T-helper 1 cell treated with Interleukin-12 subunit alpha and Interleukin-12 subunit beta and Interleukin-4 antibody, amounts not matched to agents 30 μg/mL and 1 μg/mL, for 36 hours (primary cell): ENCODE results near the gene RSAD1.
A peak's percentile ranks its signal among the peaks of the same experiment; 100 is the strongest.

ENCODE experiments used
- H3K27ac Mint-ChIP-seq: one replicate; pipeline ENCODE4 v1.8.0; 2021; ENCODE audit warnings: mild to moderate bottlenecking, mixed read lengths
- H3K27me3 Mint-ChIP-seq: one replicate; pipeline ENCODE4 v1.8.0; 2021; ENCODE audit warnings: low read depth, mixed read lengths
- H3K36me3 Mint-ChIP-seq: one replicate; pipeline ENCODE4 v1.8.0; 2021; ENCODE audit warnings: low read depth, mixed read lengths
- H3K4me1 Mint-ChIP-seq: one replicate; pipeline ENCODE4 v1.8.0; 2021; ENCODE audit warnings: low read depth, mixed read lengths
- H3K4me3 Mint-ChIP-seq: one replicate; pipeline ENCODE4 v1.8.0; 2021; ENCODE audit warnings: mild to moderate bottlenecking, moderate library complexity, mixed read lengths
- H3K9me3 Mint-ChIP-seq: one replicate; pipeline ENCODE4 v1.8.0; 2021; ENCODE audit warnings: mixed read lengths

RSAD1 gene

DNA sequence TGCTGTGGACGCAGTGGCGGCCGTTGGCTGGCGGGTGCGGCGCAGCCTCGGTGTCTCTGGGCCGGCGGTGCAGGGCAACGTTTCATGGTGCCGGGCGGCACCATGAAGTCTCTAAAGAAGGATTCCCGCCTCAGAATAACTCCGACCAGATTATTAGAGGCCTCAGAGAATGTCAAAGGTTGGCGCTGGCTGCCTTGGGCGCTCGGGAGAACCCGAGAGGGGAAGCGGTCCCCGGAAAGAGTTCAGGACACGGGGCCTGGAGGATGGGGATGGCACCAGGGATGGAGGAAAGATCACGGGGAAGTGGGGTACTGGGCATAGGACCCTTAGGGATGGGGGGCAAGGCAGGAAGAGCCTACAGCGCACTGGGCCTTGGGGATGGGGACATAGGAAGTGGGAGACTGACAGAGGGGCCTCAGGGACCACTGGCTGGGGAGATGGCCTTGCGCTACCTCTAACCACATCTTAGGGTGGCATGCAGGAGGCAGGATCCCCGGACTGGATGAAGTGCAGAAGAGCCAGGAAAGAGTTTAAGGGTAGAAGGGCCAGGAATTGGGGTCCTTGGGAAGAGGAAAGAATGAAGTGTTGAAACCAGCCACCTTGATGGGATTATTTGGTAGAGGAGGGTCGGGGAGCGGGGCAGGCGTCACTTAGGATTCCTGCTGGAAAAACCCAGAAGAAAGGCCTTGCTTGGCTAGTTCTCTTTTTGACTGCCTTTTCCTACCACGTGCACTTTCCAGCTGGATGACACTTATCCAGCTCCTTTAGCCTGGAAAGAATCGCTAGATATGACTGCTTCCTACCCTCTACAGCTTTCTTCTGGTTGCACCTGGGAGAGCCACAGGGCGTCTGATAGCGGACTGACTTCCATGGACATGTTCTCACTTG is 30.2 kb downstream of the RSAD1 start:
- H3K9me3 Mint-ChIP-seq = no peaks in the 10 kb centered on the region
- peak overlapping the region; percentile 93 for H3K27ac Mint-ChIP-seq
- H3K4me3 Mint-ChIP-seq = peak overlapping the region; percentile 93
- no peaks in the 10 kb centered on the region for H3K27me3 Mint-ChIP-seq
- H3K4me1 Mint-ChIP-seq = peaks cover 42% of the 10 kb centered on the region
- no peaks in the 10 kb centered on the region for H3K36me3 Mint-ChIP-seq

DNA sequence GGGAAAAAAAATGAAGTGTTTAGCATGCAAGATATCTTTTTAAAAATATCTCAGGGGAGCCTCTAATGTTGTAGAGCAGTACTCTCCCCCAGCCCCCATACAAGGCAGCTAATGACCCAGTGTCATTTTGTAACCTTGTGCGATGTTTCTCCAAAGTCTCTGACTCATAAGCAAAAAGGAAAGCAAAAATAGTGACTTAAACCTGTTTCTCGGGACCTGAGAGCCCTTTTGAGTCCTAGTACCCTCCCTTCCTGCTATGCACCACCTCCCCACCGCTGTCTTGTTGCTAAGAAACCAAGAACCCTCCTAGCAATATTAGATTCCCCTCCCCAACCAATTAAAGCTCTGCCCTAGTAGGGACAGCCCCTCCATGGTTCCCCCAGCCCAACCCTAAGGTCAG is 32.4 kb downstream of the RSAD1 start:
- H3K27me3 Mint-ChIP-seq = no peaks in the 10 kb centered on the region
- peaks cover 33% of the 10 kb centered on the region for H3K4me1 Mint-ChIP-seq
- no peaks in the 10 kb centered on the region for H3K9me3 Mint-ChIP-seq
- H3K36me3 Mint-ChIP-seq = no peaks in the 10 kb centered on the region
- peak overlapping the region; percentile 92 for H3K27ac Mint-ChIP-seq
- H3K4me3 Mint-ChIP-seq = peak overlapping the region; percentile 57

DNA sequence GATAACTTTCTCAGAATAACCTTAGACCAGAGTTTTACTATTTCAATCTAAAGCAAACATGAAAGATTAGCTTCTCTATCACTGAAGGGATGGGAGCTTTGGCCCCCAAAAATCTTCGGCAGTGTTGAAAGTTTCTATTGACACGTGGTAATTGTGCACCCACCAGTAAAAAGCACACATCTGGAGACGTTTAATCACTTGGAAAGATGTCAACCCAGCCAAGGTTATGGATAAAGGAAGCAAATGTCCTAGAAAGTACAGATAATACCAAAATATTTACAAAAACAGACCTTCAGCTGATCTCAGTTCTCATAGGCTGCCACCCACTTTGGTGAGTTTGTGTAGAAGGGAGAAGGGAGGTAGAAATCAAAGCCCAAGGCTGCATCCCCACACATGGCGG is 34.8 kb downstream of the RSAD1 start:
- no peaks in the 10 kb centered on the region for H3K9me3 Mint-ChIP-seq
- no peaks in the 10 kb centered on the region for H3K27me3 Mint-ChIP-seq
- H3K36me3 Mint-ChIP-seq = no peaks in the 10 kb centered on the region
- no peak overlapping the region for H3K27ac Mint-ChIP-seq
- H3K4me3 Mint-ChIP-seq = no peak overlapping the region
- peaks cover 41% of the 10 kb centered on the region for H3K4me1 Mint-ChIP-seq

DNA sequence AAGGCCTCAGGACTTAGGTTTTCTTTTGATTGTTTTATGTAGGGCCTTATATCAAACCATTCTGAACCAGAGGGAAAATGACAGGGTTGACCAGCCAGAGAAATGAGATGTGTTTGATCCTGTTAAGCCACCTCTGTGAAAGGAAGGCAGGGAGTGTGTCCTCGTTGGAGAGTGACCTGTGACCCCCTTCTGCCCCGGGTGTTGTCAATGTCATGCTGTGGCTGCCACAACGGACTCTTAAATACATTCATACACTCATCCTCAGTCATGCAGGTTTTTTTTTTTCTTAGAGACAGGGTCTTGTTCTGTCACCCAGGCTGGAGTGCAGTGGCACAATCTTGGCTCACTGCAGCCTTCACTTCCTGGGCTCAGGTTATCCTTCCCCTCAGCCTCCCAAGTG is 35.7 kb downstream of the RSAD1 start:
- Mint-ChIP-seq H3K27ac (no peak overlapping the region), H3K27me3 (no peaks in the 10 kb centered on the region), H3K36me3 (no peaks in the 10 kb centered on the region), H3K9me3 (no peaks in the 10 kb centered on the region), H3K4me3 (no peak overlapping the region), H3K4me1 (peaks cover 36% of the 10 kb centered on the region)

DNA sequence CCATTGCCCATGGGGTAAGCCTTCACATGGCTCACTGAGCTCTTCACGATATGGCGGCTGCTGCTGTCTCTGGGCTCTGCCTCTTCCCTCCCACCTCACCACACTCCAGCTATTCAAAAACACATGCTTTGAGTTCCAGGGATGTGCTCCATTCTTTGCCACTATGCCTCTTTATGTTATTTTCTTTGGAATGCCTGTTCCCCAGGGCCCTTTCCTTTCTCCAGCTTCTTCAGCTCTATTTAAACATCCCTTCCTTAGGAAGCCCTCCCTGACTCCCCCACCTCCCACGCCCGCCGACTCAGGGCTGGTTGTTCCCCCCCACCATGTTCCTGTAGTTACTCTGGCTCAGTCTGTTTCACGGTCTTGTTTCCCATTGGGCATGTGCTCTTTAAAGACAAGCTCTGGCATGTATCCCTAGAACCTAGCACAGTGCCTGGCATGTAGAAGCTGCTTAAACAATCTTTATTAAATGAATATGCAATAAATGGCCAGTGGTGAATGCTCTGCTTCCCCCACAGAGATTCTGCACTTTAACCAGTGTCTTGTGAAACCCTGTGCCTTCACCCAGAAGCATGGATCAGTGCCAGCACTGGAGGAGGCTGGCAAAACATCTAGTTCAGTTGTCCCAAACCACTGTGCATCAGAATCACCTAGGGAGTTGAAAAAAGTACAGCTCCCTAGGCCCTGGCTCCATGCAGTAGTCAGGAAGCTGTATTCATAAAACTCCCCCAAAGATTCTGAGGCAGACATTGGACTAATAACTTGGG is 36.5 kb downstream of the RSAD1 start:
- Mint-ChIP-seq H3K4me3 (no peak overlapping the region), H3K9me3 (no peaks in the 10 kb centered on the region), H3K27ac (no peak overlapping the region), H3K4me1 (peaks cover 29% of the 10 kb centered on the region), H3K27me3 (no peaks in the 10 kb centered on the region), H3K36me3 (no peaks in the 10 kb centered on the region)

DNA sequence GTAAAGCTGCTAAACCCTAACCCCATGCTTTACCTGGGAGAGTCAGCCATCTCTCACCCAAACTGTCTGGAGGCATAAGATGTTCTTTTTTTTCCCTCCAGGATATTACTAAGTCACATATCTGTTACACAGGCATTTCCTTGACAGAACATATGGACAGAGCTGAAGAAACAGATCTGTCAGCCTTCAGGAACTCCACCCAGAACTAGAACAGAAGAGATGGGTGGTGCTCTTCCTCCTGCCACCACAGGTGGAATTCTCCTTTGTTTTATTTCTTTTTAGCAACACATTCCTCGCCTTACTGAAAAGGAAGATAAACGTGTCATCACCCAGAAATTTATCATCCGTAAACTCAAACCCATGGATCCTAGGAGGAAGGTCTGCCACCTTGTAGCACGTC is 38.4 kb downstream of the RSAD1 start:
- Mint-ChIP-seq H3K9me3 (no peaks in the 10 kb centered on the region), H3K27ac (no peak overlapping the region), H3K4me1 (peaks cover 15% of the 10 kb centered on the region), H3K27me3 (no peaks in the 10 kb centered on the region), H3K36me3 (no peaks in the 10 kb centered on the region), H3K4me3 (no peak overlapping the region)

DNA sequence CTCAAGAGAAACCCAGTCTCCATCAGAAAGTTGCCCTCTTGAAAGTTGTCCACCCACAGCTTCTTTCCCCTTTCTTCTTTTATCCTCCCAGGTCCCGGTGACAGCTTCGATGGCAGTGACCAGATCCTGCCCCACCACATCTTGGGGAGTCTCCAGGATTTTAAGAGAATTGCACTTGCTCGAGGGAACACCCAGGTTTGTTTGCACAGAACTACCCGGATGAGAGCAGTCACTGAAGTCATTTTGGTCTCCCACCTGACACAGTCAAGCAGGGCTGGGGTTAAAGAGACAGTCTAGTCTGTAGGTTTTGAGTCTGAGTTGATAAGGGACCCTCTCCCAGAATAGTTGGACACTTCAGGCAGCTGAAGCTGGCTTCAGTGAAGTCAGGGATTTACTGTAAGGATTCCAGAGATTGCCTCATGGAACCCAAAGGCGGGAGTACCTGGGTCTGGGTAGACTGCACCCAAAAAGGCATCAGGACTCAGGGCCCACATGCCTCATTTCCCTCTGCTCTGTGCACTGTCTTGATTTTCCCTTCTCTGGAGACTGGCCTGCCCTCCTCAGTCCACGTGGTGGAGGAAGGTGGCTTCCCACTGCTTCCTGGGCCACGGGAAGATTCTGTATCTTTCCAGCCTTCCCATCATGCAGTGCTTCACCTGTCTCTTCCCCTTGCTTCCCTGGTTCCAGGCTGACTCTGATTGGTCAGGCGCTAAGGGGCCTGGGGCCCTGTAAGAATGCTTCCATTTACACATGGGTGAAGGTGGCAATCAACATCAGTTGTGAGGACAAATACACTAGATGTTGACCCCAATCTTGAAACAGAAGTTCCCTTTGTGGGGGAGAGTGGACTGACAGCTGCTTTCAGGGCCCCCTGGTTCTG is 39.1 kb downstream of the RSAD1 start:
- Mint-ChIP-seq H3K27me3 (no peaks in the 10 kb centered on the region), H3K9me3 (no peaks in the 10 kb centered on the region), H3K27ac (no peak overlapping the region), H3K4me1 (peaks cover 12% of the 10 kb centered on the region), H3K4me3 (no peak overlapping the region), H3K36me3 (no peaks in the 10 kb centered on the region)

DNA sequence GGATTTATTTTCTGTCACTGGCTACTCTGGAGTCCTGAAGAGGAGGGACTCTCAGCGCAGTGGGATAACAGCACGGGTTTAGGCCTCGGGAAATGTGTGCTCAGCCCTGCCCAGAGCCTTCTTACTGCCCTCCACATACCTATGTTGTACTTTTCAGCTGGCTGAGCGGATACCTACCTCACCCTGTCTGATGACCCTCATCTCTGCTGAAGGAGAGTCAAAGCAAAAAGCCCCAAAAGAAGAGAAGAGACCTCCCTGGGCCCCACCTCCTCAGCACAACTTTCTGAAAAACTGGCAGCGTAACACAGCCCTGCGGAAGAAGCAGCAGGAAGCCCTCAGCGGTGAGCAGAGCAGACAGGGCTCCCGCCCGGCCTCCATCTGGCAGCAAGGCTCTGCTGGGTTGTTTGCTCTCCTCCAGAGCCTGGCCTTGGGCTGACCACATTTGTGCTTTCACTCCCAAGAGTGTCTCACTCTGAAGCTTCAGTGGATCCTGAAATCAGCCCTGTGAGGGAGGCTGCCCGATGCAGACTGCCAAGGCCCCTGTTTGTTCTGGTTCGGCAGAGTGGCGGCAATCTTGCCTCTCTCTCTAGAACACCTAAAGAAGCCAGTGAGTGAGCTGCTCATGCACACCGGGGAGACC is 39.8 kb downstream of the RSAD1 start:
- H3K27ac Mint-ChIP-seq = no peak overlapping the region

DNA sequence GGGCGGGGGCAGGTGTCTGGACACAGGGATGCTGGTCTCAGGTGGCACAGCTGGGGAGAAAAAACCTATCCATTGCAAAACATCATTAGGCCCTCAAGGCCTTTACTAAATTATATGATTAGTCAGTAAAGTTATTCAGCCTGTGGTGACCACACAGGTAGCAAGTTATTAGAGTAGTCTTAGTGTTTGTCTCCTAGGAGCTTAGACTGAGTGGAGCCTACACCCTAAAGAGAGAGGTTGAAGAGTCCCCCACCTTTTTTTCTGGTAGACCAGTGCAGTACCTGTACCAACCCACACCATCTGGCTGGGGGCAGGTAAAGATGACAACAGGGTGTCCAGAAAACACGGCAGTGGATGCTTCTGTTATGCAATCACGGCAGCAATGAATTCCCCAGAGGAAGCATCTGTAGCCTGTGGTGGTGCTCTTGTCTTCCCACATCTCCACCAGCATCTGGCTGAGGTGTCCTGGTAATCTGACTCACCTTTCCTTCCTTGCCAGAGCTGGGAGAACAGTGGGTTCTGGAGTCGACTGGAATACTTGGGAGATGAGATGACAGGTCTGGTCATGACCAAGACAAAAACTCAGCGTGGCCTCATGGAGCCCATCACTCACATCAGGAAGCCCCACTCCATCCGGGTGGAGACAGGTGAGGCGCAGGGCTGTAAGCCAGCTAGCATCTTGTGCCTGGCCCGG is 40.6 kb downstream of the RSAD1 start:
- Mint-ChIP-seq H3K36me3 (no peaks in the 10 kb centered on the region), H3K27ac (no peak overlapping the region), H3K4me3 (no peak overlapping the region), H3K27me3 (no peaks in the 10 kb centered on the region), H3K9me3 (no peaks in the 10 kb centered on the region), H3K4me1 (peaks cover 12% of the 10 kb centered on the region)

More for the DNA sequence above, 39.8 kb downstream of the RSAD1 start:
- H3K27me3 Mint-ChIP-seq = no peaks in the 10 kb centered on the region
- no peaks in the 10 kb centered on the region for H3K9me3 Mint-ChIP-seq
- peaks cover 12% of the 10 kb centered on the region for H3K4me1 Mint-ChIP-seq
- no peak overlapping the region for H3K4me3 Mint-ChIP-seq
- H3K36me3 Mint-ChIP-seq = no peaks in the 10 kb centered on the region

DNA sequence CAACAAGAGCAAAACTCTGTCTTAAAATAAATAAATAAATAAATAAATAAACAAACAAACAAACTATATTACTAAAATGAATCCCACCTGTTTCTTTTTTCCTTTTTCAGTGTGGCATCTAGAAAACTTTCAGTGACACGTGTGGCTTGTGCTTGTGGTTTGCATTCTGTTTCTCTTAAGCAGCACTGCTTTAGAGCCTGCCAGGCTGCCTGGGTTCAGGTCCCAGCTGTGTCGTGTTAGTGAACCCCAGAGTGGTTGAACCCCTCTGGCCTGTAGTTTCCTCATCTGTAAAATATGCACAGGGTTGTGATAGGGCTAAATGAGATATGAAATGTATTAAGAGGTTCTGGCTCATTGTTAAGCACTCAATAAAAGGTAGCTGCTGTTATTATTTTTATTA is 41.8 kb downstream of the RSAD1 start:
- H3K36me3 Mint-ChIP-seq = no peaks in the 10 kb centered on the region

DNA sequence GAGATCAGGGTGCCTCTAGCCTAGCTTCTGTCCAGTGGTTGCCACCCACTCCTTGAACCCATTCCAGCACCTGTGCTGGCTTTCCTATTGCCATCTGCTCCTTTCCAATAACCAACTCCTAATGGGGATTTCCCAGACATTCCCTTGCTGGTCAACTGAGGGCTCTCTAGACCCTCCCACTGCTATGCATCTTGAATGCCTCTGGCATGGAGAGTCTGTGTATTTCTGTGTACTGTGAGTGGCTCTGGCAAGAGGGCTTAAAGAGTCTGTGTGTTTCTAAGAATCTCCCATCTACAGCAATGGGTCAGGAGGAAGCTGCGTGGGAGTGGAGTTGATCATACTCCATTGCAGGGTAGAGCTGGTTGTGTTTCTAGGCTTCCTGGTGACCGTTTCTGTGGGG is 42.9 kb downstream of the RSAD1 start:
- no peaks in the 10 kb centered on the region for H3K36me3 Mint-ChIP-seq
- no peak overlapping the region for H3K27ac Mint-ChIP-seq
- H3K4me3 Mint-ChIP-seq = no peak overlapping the region
- H3K4me1 Mint-ChIP-seq = peaks cover 11% of the 10 kb centered on the region
- no peaks in the 10 kb centered on the region for H3K27me3 Mint-ChIP-seq
- no peaks in the 10 kb centered on the region for H3K9me3 Mint-ChIP-seq

More for the DNA sequence above, 41.8 kb downstream of the RSAD1 start:
- no peaks in the 10 kb centered on the region for H3K9me3 Mint-ChIP-seq
- no peaks in the 10 kb centered on the region for H3K27me3 Mint-ChIP-seq
- H3K4me1 Mint-ChIP-seq = peaks cover 12% of the 10 kb centered on the region
- H3K27ac Mint-ChIP-seq = no peak overlapping the region
- no peak overlapping the region for H3K4me3 Mint-ChIP-seq

DNA sequence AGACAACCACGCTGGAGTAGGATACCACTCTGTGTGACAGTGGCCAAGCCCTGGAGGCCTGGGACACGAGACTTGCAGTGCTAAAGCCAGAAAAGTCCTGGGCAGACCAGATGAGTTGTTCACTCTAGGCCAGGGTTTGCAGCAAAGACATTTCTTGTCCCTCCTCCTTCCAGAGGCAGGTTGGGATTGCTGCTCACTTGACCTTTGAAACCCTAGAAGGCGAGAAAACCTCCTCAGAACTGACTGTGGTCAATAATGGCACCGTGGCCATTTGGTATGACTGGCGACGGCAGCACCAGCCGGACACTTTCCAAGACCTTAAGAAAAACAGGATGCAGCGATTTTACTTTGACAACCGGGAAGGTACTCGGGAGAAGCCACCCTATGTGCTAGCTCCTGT is 44.1 kb downstream of the RSAD1 start:
- Mint-ChIP-seq H3K36me3 (no peaks in the 10 kb centered on the region), H3K4me1 (no peaks in the 10 kb centered on the region), H3K4me3 (no peak overlapping the region), H3K27me3 (no peaks in the 10 kb centered on the region), H3K27ac (no peak overlapping the region), H3K9me3 (no peaks in the 10 kb centered on the region)

DNA sequence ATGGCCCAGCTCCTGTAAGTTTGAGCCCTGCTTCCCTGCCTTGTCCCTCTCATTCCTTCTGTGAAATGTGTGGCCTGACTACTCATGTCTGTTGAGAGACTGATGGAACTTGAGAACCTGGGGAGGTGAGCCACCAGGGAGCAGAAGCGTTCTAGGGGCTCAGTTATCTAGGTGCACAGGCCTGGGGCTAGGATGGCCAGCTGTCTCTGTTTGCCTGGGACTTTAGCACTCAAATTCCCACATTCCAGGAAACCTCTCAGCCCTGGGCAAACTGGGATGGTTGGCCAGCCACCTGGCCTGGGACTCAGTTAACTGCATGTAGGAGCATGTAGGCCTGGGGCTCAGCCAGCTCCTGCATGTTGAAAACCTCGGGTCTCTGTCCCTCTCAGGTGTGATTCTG is 44.5 kb downstream of the RSAD1 start:
- no peaks in the 10 kb centered on the region for H3K9me3 Mint-ChIP-seq
- H3K27ac Mint-ChIP-seq = no peak overlapping the region
- no peaks in the 10 kb centered on the region for H3K27me3 Mint-ChIP-seq
- no peak overlapping the region for H3K4me3 Mint-ChIP-seq
- H3K4me1 Mint-ChIP-seq = no peaks in the 10 kb centered on the region
- no peaks in the 10 kb centered on the region for H3K36me3 Mint-ChIP-seq
